Measurements from ENCODE around the gene PDIA2.

- TF ChIP-seq CTCF (IDR thresholded peaks at IDR 0.05) (no peak), ZFX (IDR thresholded peaks at IDR 0.05; ENCODE audit: borderline replicate concordance) (no peak)
Measured at GRCh38 chr16:314351-314750, 31.4 kb downstream of the PDIA2 start.

Data from 22Rv1 (cell line).